Psoas muscle (tissue), 8 donors: ENCODE measurements around the gene LMLN. TPM values are rescaled to one million over a fixed set of nuclear protein-coding genes. Genes with fewer than 3 reads are reported as not detected.

ENCODE experiments used
- ATAC-seq, 4 donors: fragments of 200-7000 bp; cut with Tn5 transposase; one replicate each; pipeline ENCODE4 v1.9.1; 2020; ENCODE audit warnings: moderate library complexity in 3 of 4, mild to moderate bottlenecking in 2 of 4
- DNase-seq, 2 donors: peaks; one replicate each; pipeline ENCODE4 v3.0.0-alpha.2; 2020
- H3K27ac ChIP-seq: fragments of 200-600 bp; one replicate; pipeline ENCODE4 v1.8.0; 2022
- H3K27me3 ChIP-seq, 3 donors: fragments of 200-600 bp in 1 of 3; one replicate each; pipeline versions ENCODE4 v1.6.1 to v1.8.0; 2013 to 2022; ENCODE audit warnings: low read length in 2 of 3, mild to moderate bottlenecking in 2 of 3, moderate library complexity in 1 of 3; ENCODE audit not compliant: insufficient read depth in 3 of 3
- H3K36me3 ChIP-seq, 2 donors: fragments of 200-600 bp in 1 of 2; one replicate each; pipeline versions ENCODE4 v1.6.1 to v1.8.0; 2013 to 2022; ENCODE audit warnings: low read depth in 1 of 2, mild to moderate bottlenecking in 1 of 2, moderate library complexity in 1 of 2; ENCODE audit not compliant: insufficient read depth in 1 of 2
- H3K4me1 ChIP-seq: fragments of 200-600 bp; one replicate; pipeline ENCODE4 v1.8.0; 2022
- H3K4me3 ChIP-seq: fragments of 200-600 bp; one replicate; pipeline ENCODE4 v1.8.0; 2022; ENCODE audit warnings: mild to moderate bottlenecking
- H3K9me3 ChIP-seq: fragments of 200-600 bp; one replicate; pipeline ENCODE4 v1.8.0; 2022
- WGBS, 3 donors: extraction: QIAGEN DNeasy Blood & Tissue Kit; methylation state at CpG; one replicate each; pipeline versions ENCODE4 v1.1.6 to v1.1.7; 2013; 5-methylcytosine and 5-hydroxymethylcytosine counted together
- intact Hi-C, 2 donors: fragments of 100-400 bp; cut with DNase I; formaldehyde crosslinking; loops; one replicate each; pipeline versions ENCODE4 v1.11.0 to v1.14.2; 2022
- polyA plus RNA-seq, 3 donors: library from polyadenylated mRNA; stranded (reverse); fragments of 200-250 nt; gene quantifications; one replicate each; pipeline ENCODE4 v1.2.3, GENCODE V29; 2013
- total RNA-seq, 4 donors: library from RNA; stranded (reverse); fragmentation: NEBNext Ultra II Directional in 2 of 4; extraction: Animal tissue kit (Norgen Biotek cat#: 25700) in 2 of 4; gene quantifications; one replicate each; pipeline versions ENCODE4 v1.2.1 to v1.2.4, GENCODE V29; 2021 to 2023
- TF ChIP-seq, protein P1 (sequence below): fragments of 200-600 bp; IDR thresholded peaks from one replicate; pipeline ENCODE4 v1.8.0; 2022; ENCODE audit warnings: antibody characterized with exemption
- donor health status: healthy with polysubstance abuse.
- donor health status: DM: no; HTN: no; CAD: no; lungs with moderate emphysema.
- donor health status: Bipolar disorder and iron deficiency.
- donor health status: healthy.
- donor health status: DM: yes; HTN: yes; CAD: no.
- donor health status: DM: no; HTN: no; CAD: no.
- donor health status: DM: no; HTN: no; CAD: no.
- donor health status: DM: yes; HTN: yes; CAD: no.

LMLN gene
- total and polyA plus RNA-seq, 7 donors: 1.5 to 8.3 (median 5.0) TPM

- Histone ChIP-seq H3K36me3 (peaks cover 2 to 11% of the 10 kb centered on the region in 2 donors), H3K9me3 (no peaks in the 10 kb centered on the region), H3K4me1 (no peaks in the 10 kb centered on the region), H3K27me3 (no peaks in the 10 kb centered on the region), H3K4me3 (no peak overlapping the region), H3K27ac (no peak overlapping the region)
- ATAC-seq (no peak), DNase-seq (no peak)
- TF ChIP-seq, protein P1, sequence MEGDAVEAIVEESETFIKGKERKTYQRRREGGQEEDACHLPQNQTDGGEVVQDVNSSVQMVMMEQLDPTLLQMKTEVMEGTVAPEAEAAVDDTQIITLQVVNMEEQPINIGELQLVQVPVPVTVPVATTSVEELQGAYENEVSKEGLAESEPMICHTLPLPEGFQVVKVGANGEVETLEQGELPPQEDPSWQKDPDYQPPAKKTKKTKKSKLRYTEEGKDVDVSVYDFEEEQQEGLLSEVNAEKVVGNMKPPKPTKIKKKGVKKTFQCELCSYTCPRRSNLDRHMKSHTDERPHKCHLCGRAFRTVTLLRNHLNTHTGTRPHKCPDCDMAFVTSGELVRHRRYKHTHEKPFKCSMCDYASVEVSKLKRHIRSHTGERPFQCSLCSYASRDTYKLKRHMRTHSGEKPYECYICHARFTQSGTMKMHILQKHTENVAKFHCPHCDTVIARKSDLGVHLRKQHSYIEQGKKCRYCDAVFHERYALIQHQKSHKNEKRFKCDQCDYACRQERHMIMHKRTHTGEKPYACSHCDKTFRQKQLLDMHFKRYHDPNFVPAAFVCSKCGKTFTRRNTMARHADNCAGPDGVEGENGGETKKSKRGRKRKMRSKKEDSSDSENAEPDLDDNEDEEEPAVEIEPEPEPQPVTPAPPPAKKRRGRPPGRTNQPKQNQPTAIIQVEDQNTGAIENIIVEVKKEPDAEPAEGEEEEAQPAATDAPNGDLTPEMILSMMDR: no peak
- intact Hi-C loops: no loop called here
- WGBS, 3 donors: 88 to 90% (median 89%) methylated on average over 13 of the region's 13 CpGs
Measured at GRCh38 chr3:198030726-198031125, 70.7 kb downstream of the LMLN start.

GRCh38 chr3:198032039-198032936 is 72.3 kb downstream of the LMLN start:
- intact Hi-C loops: no loop called here
- no peak overlapping the region for H3K27ac ChIP-seq
- no peak overlapping the region for H3K4me3 ChIP-seq
- DNase-seq (no peak), ATAC-seq (no peak)
- peaks cover 0 to 5% of the 10 kb centered on the region in 2 donors for H3K36me3 ChIP-seq
- no peaks in the 10 kb centered on the region for H3K27me3 ChIP-seq
- H3K9me3 ChIP-seq: no peaks in the 10 kb centered on the region
- no peaks in the 10 kb centered on the region for H3K4me1 ChIP-seq
- 63 to 69% (median 64%) methylated on average over 18 of the region's 18 CpGs for WGBS, 3 donors
- TF ChIP-seq, protein P1: no peak

- no peaks in the 10 kb centered on the region for H3K9me3 ChIP-seq
- H3K27me3 ChIP-seq: no peaks in the 10 kb centered on the region
- H3K4me3 ChIP-seq: no peak overlapping the region
- peaks cover 5 to 8% of the 10 kb centered on the region in 2 donors for H3K36me3 ChIP-seq
- no peaks in the 10 kb centered on the region for H3K4me1 ChIP-seq
- H3K27ac ChIP-seq: no peak overlapping the region
- ATAC-seq: no peak
- intact Hi-C loops: no loop called here
- TF ChIP-seq, protein P1: no peak
- no peak for DNase-seq
- WGBS, 3 donors: 89 to 92% (median 90%) methylated on average over 9 of the region's 9 CpGs
Measured at GRCh38 chr3:198043119-198043518, 83.1 kb downstream of the LMLN start.

- Histone ChIP-seq H3K4me3 (no peak overlapping the region), H3K27me3 (no peaks in the 10 kb centered on the region), H3K9me3 (no peaks in the 10 kb centered on the region), H3K27ac (no peak overlapping the region), H3K4me1 (no peaks in the 10 kb centered on the region), H3K36me3 (no peaks in the 10 kb centered on the region)
- intact Hi-C loops: no loop called here
- no peak for DNase-seq
- 93 to 98% (median 93%) methylated on average over 8 of the region's 8 CpGs for WGBS, 3 donors
- TF ChIP-seq, protein P1: no peak
- no peak for ATAC-seq
Measured at GRCh38 chr3:198046120-198046857, 86.3 kb downstream of the LMLN start.
